Neural cell (in vitro differentiated cells): ENCODE results near the gene GAPVD1. TPM values are rescaled to one million over a fixed set of nuclear protein-coding genes. Genes with fewer than 3 reads are reported as not detected.

ENCODE experiments used
- H2AFZ ChIP-seq: fragments of 200-600, 300-800 bp; sonication (generic), shearing (Covaris generic); 2 replicates; pipeline ENCODE4 v1.6.0; 2014; ENCODE audit warnings: low read depth, mild to moderate bottlenecking, antibody characterized with exemption, low read length, moderate library complexity
- H3F3A ChIP-seq: fragments of 200-600 bp; shearing (Covaris generic); 2 replicates; pipeline ENCODE4 v1.6.1; 2016; ENCODE audit warnings: mild to moderate bottlenecking, moderate library complexity, mixed read lengths, antibody characterized with exemption, low read length; ENCODE audit not compliant: insufficient read depth, poor library complexity, severe bottlenecking
- H3K27ac ChIP-seq: fragments of 200-600, 300-800 bp; sonication (generic), shearing (Covaris generic); 2 replicates; pipeline ENCODE4 v1.5.1; 2014; ENCODE audit warnings: mild to moderate bottlenecking, low read length, moderate library complexity
- H3K27me3 ChIP-seq: fragments of 300-800, 200-600 bp; sonication (generic), shearing (Covaris generic); 2 replicates; pipeline ENCODE4 v1.6.0; 2014; ENCODE audit warnings: mild to moderate bottlenecking, low read depth, low read length, moderate library complexity; ENCODE audit not compliant: insufficient read depth
- H3K36me3 ChIP-seq: fragments of 300-800, 200-600 bp; sonication (generic), shearing (Covaris generic); 2 replicates; pipeline ENCODE4 v1.5.1; 2014; ENCODE audit warnings: mild to moderate bottlenecking, antibody characterized with exemption, low read length, moderate library complexity; ENCODE audit not compliant: insufficient read depth
- H3K4me2 ChIP-seq: fragments of 300-800, 200-600 bp; sonication (generic), shearing (Covaris generic); 2 replicates; pipeline ENCODE4 v1.6.0; 2014; ENCODE audit warnings: mild to moderate bottlenecking, low read length
- H3K4me3 ChIP-seq: fragments of 300-800, 200-600 bp; sonication (generic), shearing (Covaris generic); 2 replicates; pipeline ENCODE4 v1.5.1; 2014; ENCODE audit warnings: mild to moderate bottlenecking, low read length, moderate library complexity
- H3K79me2 ChIP-seq: fragments of 200-600 bp; shearing (Covaris generic); replicated peaks from 2 replicates; pipeline ENCODE4 v1.6.0; 2014; ENCODE audit warnings: mild to moderate bottlenecking, low read length, moderate library complexity; ENCODE audit not compliant: insufficient read depth
- H3K9ac ChIP-seq: fragments of 300-800, 200-600 bp; sonication (generic), shearing (Covaris generic); 2 replicates; pipeline ENCODE4 v1.6.1; 2016; ENCODE audit warnings: mild to moderate bottlenecking, low read length, mixed read lengths
- H3K9me2 ChIP-seq: fragments of 200-600 bp; shearing (Covaris generic); 2 replicates; pipeline ENCODE4 v1.6.1; 2016; ENCODE audit warnings: mild to moderate bottlenecking, low read length, mixed read lengths; ENCODE audit not compliant: insufficient read depth
- H3K9me3 ChIP-seq: fragments of 200-600, 300-800 bp; sonication (generic), shearing (Covaris generic); 2 replicates; pipeline ENCODE4 v1.6.1; 2016; ENCODE audit warnings: mild to moderate bottlenecking, mixed run types, low read length, moderate library complexity, mixed read lengths
- H4K20me1 ChIP-seq: fragments of 200-600 bp; shearing (Covaris generic); 2 replicates; pipeline ENCODE4 v1.6.1; 2016; ENCODE audit warnings: mild to moderate bottlenecking, mixed run types; ENCODE audit not compliant: insufficient read depth
- EP300 ChIP-seq: fragments of 450-650 bp; conservative IDR thresholded peaks from 2 replicates; pipeline ENCODE4 v1.6.1; 2014; ENCODE audit warnings: antibody characterized with exemption, mild to moderate bottlenecking, moderate library complexity; ENCODE audit not compliant: poor library complexity, severe bottlenecking
- EZH2 ChIP-seq: fragments of 200-600, 300-800 bp; shearing (Covaris generic), sonication (generic); IDR thresholded peaks from 2 replicates; pipeline ENCODE4 v1.6.1; 2014; ENCODE audit warnings: antibody characterized with exemption, low read length, borderline replicate concordance, mild to moderate bottlenecking; ENCODE audit not compliant: insufficient read depth, poor library complexity, severe bottlenecking
- MXI1 ChIP-seq: fragments of 450-650 bp; conservative IDR thresholded peaks from 2 replicates; pipeline ENCODE4 v1.6.1; 2014; ENCODE audit warnings: antibody characterized with exemption, mild to moderate bottlenecking; ENCODE audit not compliant: poor library complexity, severe bottlenecking
- POLR2AphosphoS5 ChIP-seq: IDR thresholded peaks from 2 replicates; pipeline ENCODE4 v1.6.1; 2012
- RAD21 ChIP-seq: fragments of 450-650 bp; conservative IDR thresholded peaks from 2 replicates; pipeline ENCODE4 v1.6.1; 2014; ENCODE audit warnings: antibody characterized with exemption, mild to moderate bottlenecking, moderate library complexity
- SMC3 ChIP-seq: fragments of 450-650 bp; conservative IDR thresholded peaks from 2 replicates; pipeline ENCODE4 v1.6.1; 2014; ENCODE audit warnings: antibody characterized with exemption, mild to moderate bottlenecking, moderate library complexity; ENCODE audit not compliant: poor library complexity
- TAF1 ChIP-seq: IDR thresholded peaks from 2 replicates; pipeline ENCODE4 v1.6.1; 2012; ENCODE audit warnings: low read depth
- polyA plus RNA-seq: library from polyadenylated mRNA; depleted of rRNA; stranded (reverse); fragments of >200 nt; gene quantifications from 2 replicates; pipeline ENCODE4 v1.2.3, GENCODE V29; 2014
- TF ChIP-seq, protein P1 (sequence below): IDR thresholded peaks from 2 replicates; pipeline ENCODE4 v1.6.1; 2012; ENCODE audit warnings: borderline replicate concordance
- TF ChIP-seq, protein P2 (sequence below): fragments of 450-650 bp; IDR thresholded peaks from 2 replicates; pipeline ENCODE4 v1.5.1; 2014; ENCODE audit warnings: antibody characterized with exemption, mild to moderate bottlenecking, moderate library complexity; ENCODE audit not compliant: poor library complexity, severe bottlenecking

GAPVD1 gene
- polyA plus RNA-seq, 1 donor from 2014 or later: 49.2 TPM

DNA sequence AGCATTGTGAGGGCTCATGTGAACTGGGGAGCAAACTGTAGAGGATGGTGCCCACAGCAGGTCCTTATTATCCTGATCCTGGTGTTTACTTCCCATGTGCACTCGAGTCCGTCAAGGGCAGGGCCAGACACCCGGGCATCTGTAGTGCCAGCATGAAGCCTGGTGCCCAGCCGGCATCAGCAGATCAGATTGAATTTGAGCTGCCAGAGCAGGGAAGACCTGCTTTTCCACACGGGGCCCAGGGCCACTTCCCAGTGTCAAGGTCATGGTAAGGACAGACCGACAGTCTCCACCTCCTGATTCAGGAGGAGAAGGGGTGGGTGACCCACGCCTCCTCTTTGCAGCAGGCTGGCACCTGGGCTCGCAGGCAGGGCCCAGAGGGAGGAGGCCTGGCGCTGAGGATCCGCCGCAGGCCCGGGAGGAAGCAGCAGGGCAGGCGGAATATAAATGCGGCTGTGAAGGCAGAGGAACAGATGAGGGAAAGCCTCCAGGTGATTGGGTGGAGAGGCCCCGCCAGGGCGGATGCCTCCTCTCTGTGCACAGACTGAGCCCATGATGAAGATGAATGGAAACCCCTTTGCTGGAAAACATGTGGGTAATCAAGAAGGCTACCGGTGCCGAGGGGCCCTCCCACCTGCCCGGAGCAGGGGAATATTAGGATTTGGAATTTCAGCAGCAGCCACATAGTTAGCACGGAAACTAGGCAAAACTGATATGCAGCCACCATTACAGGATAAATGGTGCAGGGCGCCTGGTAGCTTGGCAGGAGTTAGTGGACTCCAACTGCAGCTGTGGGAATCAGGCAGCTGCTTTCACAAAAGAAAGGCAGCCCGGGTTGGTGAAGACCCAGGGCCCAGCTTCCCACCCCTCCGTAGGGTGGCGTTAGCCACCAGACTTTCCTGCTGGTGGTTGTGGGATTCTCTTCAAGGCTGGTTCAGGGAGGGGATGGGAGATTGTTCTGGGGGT lies 114.9 kb downstream of the GAPVD1 start:
- Histone ChIP-seq H3K4me3 (no peak overlapping the region), H3K9me3 (no peaks in the 10 kb centered on the region), H3K36me3 (no peaks in the 10 kb centered on the region), H3K9me2 (no peaks in the 10 kb centered on the region), H3K4me2 (no peak overlapping the region), H3K79me2 (no peaks in the 10 kb centered on the region), H4K20me1 (no peaks in the 10 kb centered on the region), H3K27ac (no peak overlapping the region), H3F3A (no peaks in the 10 kb centered on the region), H3K27me3 (no peaks in the 10 kb centered on the region), H3K9ac (no peak overlapping the region), H2AFZ (no peak overlapping the region)
- TF ChIP-seq MXI1 (no peak), RAD21 (no peak), TAF1 (no peak), EP300 (no peak), POLR2AphosphoS5 (no peak), EZH2 (no peak), SMC3 (no peak)
- TF ChIP-seq, protein P1, sequence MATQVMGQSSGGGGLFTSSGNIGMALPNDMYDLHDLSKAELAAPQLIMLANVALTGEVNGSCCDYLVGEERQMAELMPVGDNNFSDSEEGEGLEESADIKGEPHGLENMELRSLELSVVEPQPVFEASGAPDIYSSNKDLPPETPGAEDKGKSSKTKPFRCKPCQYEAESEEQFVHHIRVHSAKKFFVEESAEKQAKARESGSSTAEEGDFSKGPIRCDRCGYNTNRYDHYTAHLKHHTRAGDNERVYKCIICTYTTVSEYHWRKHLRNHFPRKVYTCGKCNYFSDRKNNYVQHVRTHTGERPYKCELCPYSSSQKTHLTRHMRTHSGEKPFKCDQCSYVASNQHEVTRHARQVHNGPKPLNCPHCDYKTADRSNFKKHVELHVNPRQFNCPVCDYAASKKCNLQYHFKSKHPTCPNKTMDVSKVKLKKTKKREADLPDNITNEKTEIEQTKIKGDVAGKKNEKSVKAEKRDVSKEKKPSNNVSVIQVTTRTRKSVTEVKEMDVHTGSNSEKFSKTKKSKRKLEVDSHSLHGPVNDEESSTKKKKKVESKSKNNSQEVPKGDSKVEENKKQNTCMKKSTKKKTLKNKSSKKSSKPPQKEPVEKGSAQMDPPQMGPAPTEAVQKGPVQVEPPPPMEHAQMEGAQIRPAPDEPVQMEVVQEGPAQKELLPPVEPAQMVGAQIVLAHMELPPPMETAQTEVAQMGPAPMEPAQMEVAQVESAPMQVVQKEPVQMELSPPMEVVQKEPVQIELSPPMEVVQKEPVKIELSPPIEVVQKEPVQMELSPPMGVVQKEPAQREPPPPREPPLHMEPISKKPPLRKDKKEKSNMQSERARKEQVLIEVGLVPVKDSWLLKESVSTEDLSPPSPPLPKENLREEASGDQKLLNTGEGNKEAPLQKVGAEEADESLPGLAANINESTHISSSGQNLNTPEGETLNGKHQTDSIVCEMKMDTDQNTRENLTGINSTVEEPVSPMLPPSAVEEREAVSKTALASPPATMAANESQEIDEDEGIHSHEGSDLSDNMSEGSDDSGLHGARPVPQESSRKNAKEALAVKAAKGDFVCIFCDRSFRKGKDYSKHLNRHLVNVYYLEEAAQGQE: no peak
- TF ChIP-seq, protein P2, sequence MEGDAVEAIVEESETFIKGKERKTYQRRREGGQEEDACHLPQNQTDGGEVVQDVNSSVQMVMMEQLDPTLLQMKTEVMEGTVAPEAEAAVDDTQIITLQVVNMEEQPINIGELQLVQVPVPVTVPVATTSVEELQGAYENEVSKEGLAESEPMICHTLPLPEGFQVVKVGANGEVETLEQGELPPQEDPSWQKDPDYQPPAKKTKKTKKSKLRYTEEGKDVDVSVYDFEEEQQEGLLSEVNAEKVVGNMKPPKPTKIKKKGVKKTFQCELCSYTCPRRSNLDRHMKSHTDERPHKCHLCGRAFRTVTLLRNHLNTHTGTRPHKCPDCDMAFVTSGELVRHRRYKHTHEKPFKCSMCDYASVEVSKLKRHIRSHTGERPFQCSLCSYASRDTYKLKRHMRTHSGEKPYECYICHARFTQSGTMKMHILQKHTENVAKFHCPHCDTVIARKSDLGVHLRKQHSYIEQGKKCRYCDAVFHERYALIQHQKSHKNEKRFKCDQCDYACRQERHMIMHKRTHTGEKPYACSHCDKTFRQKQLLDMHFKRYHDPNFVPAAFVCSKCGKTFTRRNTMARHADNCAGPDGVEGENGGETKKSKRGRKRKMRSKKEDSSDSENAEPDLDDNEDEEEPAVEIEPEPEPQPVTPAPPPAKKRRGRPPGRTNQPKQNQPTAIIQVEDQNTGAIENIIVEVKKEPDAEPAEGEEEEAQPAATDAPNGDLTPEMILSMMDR: no peak

DNA sequence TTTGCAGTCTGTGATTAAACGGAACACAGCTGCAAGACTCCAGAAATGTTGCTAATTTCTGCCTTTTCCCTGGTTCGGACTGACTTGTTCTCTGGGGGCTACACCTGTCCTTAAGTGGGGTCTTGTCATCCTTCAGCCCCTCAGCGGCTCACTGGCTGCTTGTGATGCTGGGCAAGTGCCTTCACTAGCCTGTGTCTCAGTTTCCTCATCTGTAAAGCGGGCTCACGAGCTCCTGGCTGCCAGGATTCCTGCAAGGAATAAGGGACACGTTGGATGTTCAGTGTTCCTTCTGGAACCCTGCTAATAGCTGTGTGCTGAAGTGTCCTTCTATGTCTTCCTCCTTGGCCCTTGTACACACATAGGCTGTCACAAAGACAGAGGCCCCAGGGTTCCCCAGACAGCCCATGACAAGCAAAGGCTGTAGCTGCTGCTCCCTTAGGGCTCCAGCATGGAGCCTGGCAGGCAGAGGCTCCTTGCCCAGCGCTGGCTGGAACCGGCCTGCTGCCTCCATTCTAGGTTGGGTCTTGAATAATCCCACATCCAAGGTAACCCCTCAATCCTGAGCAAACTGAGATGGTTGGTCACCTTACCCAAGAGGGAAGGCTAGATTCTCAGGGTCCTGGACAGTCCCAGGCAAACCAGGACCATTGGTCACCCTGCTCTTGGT lies 116.1 kb downstream of the GAPVD1 start:
- no peak overlapping the region for H3K27ac ChIP-seq
- no peaks in the 10 kb centered on the region for H3K27me3 ChIP-seq
- no peaks in the 10 kb centered on the region for H3K36me3 ChIP-seq
- H2AFZ ChIP-seq: no peak overlapping the region
- H3K4me2 ChIP-seq: no peak overlapping the region
- H3K9me3 ChIP-seq: no peaks in the 10 kb centered on the region
- H3F3A ChIP-seq: no peaks in the 10 kb centered on the region
- H3K9ac ChIP-seq: no peak overlapping the region
- H3K9me2 ChIP-seq: no peaks in the 10 kb centered on the region
- TF ChIP-seq EP300: no peak
- TF ChIP-seq SMC3: no peak
- TF ChIP-seq, protein P1: no peak
- TF ChIP-seq MXI1: no peak
- no peak for TF ChIP-seq RAD21
- TF ChIP-seq POLR2AphosphoS5: no peak
- TF ChIP-seq EZH2: no peak
- TF ChIP-seq TAF1: no peak
- TF ChIP-seq, protein P2: no peak
- H4K20me1 ChIP-seq: no peaks in the 10 kb centered on the region
- H3K4me3 ChIP-seq: no peak overlapping the region
- no peaks in the 10 kb centered on the region for H3K79me2 ChIP-seq
